Lower leg skin (tissue), 3 donors: Measurements from ENCODE around the gene EVI5.

Source experiments
- POLR2A ChIP-seq, 2 donors: fragments of 450-650 bp; IDR thresholded peaks; one replicate each; pipeline ENCODE4 v1.6.1; 2016 to 2017; ENCODE audit warnings: antibody characterized with exemption in 2 of 2, mild to moderate bottlenecking in 1 of 2, moderate library complexity in 1 of 2
- TF ChIP-seq, protein P1 (sequence below), 3 donors: fragments of 450-650 bp; IDR thresholded peaks; one replicate each; pipeline ENCODE4 v1.5.1; 2016; ENCODE audit warnings: antibody characterized with exemption in 3 of 3, mild to moderate bottlenecking in 3 of 3, moderate library complexity in 2 of 3

DNA sequence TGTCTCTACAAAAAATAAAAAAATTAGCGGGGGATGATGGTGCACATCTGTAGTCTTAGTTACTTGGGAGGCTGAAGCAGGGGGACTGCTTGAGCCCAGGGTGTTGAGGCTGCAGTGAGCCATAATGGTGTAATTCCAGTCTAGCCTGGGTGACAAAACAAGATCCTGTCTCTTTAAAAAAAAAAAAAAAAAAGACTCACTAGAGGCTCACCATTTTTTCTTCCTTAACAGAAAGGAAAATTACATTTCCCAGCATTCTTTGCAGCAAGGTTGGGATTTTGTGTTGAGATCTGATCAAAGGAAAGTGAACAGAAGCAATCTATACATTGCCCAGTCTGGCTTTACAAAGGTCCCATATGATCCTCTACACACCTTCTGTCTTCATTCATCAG is 319.7 kb downstream of the EVI5 start:
- TF ChIP-seq POLR2A (IDR thresholded peaks at IDR 0.05), result no peak
- TF ChIP-seq, protein P1, sequence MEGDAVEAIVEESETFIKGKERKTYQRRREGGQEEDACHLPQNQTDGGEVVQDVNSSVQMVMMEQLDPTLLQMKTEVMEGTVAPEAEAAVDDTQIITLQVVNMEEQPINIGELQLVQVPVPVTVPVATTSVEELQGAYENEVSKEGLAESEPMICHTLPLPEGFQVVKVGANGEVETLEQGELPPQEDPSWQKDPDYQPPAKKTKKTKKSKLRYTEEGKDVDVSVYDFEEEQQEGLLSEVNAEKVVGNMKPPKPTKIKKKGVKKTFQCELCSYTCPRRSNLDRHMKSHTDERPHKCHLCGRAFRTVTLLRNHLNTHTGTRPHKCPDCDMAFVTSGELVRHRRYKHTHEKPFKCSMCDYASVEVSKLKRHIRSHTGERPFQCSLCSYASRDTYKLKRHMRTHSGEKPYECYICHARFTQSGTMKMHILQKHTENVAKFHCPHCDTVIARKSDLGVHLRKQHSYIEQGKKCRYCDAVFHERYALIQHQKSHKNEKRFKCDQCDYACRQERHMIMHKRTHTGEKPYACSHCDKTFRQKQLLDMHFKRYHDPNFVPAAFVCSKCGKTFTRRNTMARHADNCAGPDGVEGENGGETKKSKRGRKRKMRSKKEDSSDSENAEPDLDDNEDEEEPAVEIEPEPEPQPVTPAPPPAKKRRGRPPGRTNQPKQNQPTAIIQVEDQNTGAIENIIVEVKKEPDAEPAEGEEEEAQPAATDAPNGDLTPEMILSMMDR (IDR thresholded peaks at IDR 0.05), result no peak
